ENCODE data around the gene INVS. TPM values are rescaled to one million over a fixed set of nuclear protein-coding genes. Genes with fewer than 3 reads are reported as not detected.

The INVS gene
- total RNA-seq, 2 experiments from 2014 or later = 30.7 to 36.7 TPM

DNA sequence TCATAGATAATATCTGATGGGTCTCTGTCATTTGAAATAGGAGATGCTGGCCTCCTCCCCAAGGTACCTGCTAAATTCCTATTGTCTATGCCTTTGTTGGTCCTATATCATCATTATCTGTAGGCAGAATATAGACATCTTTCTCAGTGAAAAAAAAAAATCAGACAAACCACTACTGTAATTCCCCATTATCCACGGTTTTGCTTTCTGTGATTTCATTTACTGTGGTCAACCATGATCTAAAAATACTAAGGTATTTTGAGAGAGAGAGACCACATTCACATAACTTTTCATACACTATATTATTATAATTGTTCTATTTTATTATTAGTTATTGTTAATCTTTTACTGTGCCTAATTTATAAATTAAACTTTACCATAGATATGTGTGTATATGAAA lies 122.5 kb downstream of the INVS start:
- Histone ChIP-seq H3K4me3 (ENCODE audit: low read depth, low read length, poor library complexity, severe bottlenecking) (no peak overlapping the region), H3K9me3 (ENCODE audit: low read length) (no peaks in the 10 kb centered on the region), H3K36me3 (ENCODE audit: insufficient read depth, low read length) (peaks cover 9% of the 10 kb centered on the region; the same call in 1 of the 2 replicates), H2AFZ (ENCODE audit: low read length) (no peak overlapping the region), H3K9me2 (ENCODE audit: insufficient read depth, low read length) (no peaks in the 10 kb centered on the region), H4K20me1 (ENCODE audit: insufficient read depth, low read length) (no peaks in the 10 kb centered on the region), H3K4me1 (ENCODE audit: insufficient read depth, low read length, poor library complexity, severe bottlenecking) (peaks cover 10% of the 10 kb centered on the region), H3K79me2 (ENCODE audit: insufficient read depth, low read depth, low read length) (no peaks in the 10 kb centered on the region), H3K4me2 (ENCODE audit: low read length) (no peak overlapping the region), H3K27ac (ENCODE audit: low read depth, low read length, poor library complexity, severe bottlenecking) (no peak overlapping the region)
- ChIA-PET CTCF (ENCODE audit: unreplicated experiment) (no interaction called here), POLR2A (no interaction called here)
- no TSS peak for BruUV-seq (replicated peaks)
- no peak for TF ChIP-seq EZH2phosphoT487 (IDR thresholded peaks at IDR 0.05; ENCODE audit: borderline replicate concordance, low read depth, low read length)
- TF ChIP-seq, protein P1, sequence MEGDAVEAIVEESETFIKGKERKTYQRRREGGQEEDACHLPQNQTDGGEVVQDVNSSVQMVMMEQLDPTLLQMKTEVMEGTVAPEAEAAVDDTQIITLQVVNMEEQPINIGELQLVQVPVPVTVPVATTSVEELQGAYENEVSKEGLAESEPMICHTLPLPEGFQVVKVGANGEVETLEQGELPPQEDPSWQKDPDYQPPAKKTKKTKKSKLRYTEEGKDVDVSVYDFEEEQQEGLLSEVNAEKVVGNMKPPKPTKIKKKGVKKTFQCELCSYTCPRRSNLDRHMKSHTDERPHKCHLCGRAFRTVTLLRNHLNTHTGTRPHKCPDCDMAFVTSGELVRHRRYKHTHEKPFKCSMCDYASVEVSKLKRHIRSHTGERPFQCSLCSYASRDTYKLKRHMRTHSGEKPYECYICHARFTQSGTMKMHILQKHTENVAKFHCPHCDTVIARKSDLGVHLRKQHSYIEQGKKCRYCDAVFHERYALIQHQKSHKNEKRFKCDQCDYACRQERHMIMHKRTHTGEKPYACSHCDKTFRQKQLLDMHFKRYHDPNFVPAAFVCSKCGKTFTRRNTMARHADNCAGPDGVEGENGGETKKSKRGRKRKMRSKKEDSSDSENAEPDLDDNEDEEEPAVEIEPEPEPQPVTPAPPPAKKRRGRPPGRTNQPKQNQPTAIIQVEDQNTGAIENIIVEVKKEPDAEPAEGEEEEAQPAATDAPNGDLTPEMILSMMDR (conservative IDR thresholded peaks at IDR 0.05; ENCODE audit: low read length) = no peak
- intact Hi-C loops (cut with micrococcal nuclease; ENCODE audit: unreplicated experiment) = loop anchor here (5.0 to 10.0 kb wide), 3 partner anchors 373 to 1037 kb away; no protein-coding TSS in a partner anchor
- no peak for DNase-seq (ENCODE audit: low spot score)

DNA sequence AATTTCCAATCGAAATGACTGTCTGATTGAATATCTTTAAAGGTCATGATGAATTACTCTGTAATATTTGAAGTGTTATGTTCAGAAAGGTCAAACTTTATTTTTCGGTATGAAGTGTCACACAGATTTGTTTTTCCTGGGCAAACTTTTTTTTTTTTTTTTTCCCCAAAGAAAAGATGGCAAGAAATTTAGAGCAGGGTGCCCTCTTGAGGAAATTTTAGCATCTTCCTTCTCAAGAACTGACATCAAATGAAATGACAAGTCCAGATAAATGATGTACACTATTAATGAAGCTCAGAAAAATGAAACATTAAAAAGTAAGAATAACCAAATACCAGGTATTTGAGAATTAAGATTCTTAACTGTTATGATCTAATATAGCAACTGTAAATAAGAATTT lies 123.6 kb downstream of the INVS start:
- H3K4me3 ChIP-seq (ENCODE audit: low read depth, low read length, poor library complexity, severe bottlenecking) = no peak overlapping the region
- ChIA-PET POLR2A (interaction anchor here (0.6 to 1.1 kb wide), 7 partner anchors 18 to 321 kb away, joined by 3 to 9 read pairs (median 5); no protein-coding TSS in a partner anchor), CTCF (ENCODE audit: unreplicated experiment) (no interaction called here)
- H3K4me2 ChIP-seq (ENCODE audit: low read length) = 0 out of 2 replicates have a peak overlapping the region, but pooled peaks have one; percentile 12
- H4K20me1 ChIP-seq (ENCODE audit: insufficient read depth, low read length) = no peaks in the 10 kb centered on the region
- no TSS peak for BruUV-seq (replicated peaks)
- peak; percentile 58 for DNase-seq (ENCODE audit: low spot score)
- no peaks in the 10 kb centered on the region for H3K79me2 ChIP-seq (ENCODE audit: insufficient read depth, low read depth, low read length)
- TF ChIP-seq, protein P1 (conservative IDR thresholded peaks at IDR 0.05; ENCODE audit: low read length) = peak; percentile 83
- no peak for TF ChIP-seq EZH2phosphoT487 (IDR thresholded peaks at IDR 0.05; ENCODE audit: borderline replicate concordance, low read depth, low read length)
- H3K27ac ChIP-seq (ENCODE audit: low read depth, low read length, poor library complexity, severe bottlenecking) = no peak overlapping the region
- H3K4me1 ChIP-seq (ENCODE audit: insufficient read depth, low read length, poor library complexity, severe bottlenecking) = peaks cover 10% of the 10 kb centered on the region
- peaks cover 16% of the 10 kb centered on the region; the same call in 1 of the 2 replicates for H3K36me3 ChIP-seq (ENCODE audit: insufficient read depth, low read length)
- intact Hi-C loops (cut with micrococcal nuclease; ENCODE audit: unreplicated experiment) = loop anchor here (5.0 to 10.0 kb wide), 3 partner anchors 372 to 1038 kb away; no protein-coding TSS in a partner anchor
- no peaks in the 10 kb centered on the region for H3K9me2 ChIP-seq (ENCODE audit: insufficient read depth, low read length)
- no peaks in the 10 kb centered on the region for H3K9me3 ChIP-seq (ENCODE audit: low read length)
- H2AFZ ChIP-seq (ENCODE audit: low read length) = no peak overlapping the region

DNA sequence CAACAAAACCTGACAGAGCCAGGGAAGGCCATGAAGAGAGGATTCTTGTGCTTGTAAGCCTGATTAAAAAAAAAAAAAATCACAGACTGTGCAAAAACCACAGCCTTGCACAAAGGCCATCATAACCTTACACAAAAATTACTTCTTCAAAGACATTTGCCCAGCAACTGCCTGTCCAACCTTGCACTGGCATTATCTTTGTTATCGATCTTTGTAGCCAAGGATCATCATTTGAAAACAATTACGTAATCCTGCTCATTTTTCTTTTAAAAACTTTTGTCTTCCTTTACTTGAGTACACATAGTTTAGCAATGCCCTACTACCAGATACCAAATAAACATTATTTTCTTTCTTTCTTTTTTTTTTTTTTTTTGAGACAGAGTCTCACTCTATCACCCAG lies 128.6 kb downstream of the INVS start:
- intact Hi-C loops (cut with micrococcal nuclease; ENCODE audit: unreplicated experiment) = loop anchor here (10.0 kb wide), 2 partner anchors 367 to 1043 kb away; no protein-coding TSS in a partner anchor
- H3K4me2 ChIP-seq (ENCODE audit: low read length) = no peak overlapping the region
- CTCF ChIA-PET (ENCODE audit: unreplicated experiment) = no interaction called here
- H3K27ac ChIP-seq (ENCODE audit: low read depth, low read length, poor library complexity, severe bottlenecking) = no peak overlapping the region
- no peaks in the 10 kb centered on the region for H3K9me3 ChIP-seq (ENCODE audit: low read length)
- DNase-seq (ENCODE audit: low spot score) = no peak
- H2AFZ ChIP-seq (ENCODE audit: low read length) = no peak overlapping the region
- TF ChIP-seq EZH2phosphoT487 (IDR thresholded peaks at IDR 0.05; ENCODE audit: borderline replicate concordance, low read depth, low read length) = no peak
- TF ChIP-seq, protein P1 (conservative IDR thresholded peaks at IDR 0.05; ENCODE audit: low read length) = no peak
- no peak overlapping the region for H3K4me3 ChIP-seq (ENCODE audit: low read depth, low read length, poor library complexity, severe bottlenecking)
- H3K36me3 ChIP-seq (ENCODE audit: insufficient read depth, low read length) = peaks cover 36% of the 10 kb centered on the region
- no peaks in the 10 kb centered on the region for H3K79me2 ChIP-seq (ENCODE audit: insufficient read depth, low read depth, low read length)
- H3K9me2 ChIP-seq (ENCODE audit: insufficient read depth, low read length) = no peaks in the 10 kb centered on the region
- H3K4me1 ChIP-seq (ENCODE audit: insufficient read depth, low read length, poor library complexity, severe bottlenecking) = no peaks in the 10 kb centered on the region
- no peaks in the 10 kb centered on the region for H4K20me1 ChIP-seq (ENCODE audit: insufficient read depth, low read length)
- POLR2A ChIA-PET = no interaction called here
- no TSS peak for BruUV-seq (replicated peaks)

Measured in OCI-LY7 (cell line).